ENCODE measurements around the gene IGSF21. TPM values are rescaled to one million over a fixed set of nuclear protein-coding genes. Genes with fewer than 3 reads are reported as not detected.

Gene IGSF21
- total RNA-seq, 2 donors from 2014 or later, result 0.37 to 0.40 TPM

- TF ChIP-seq CTCF (IDR thresholded peaks at IDR 0.05), result no peak
These were observed 225.6 kb downstream of the IGSF21 start for GRCh38 chr1:18333220-18333619.

GRCh38 chr1:18336801-18337200, 229.2 kb downstream of the IGSF21 start:
- Histone ChIP-seq H3K9me3 (no peaks in the 10 kb centered on the region), H3K27me3 (no peaks in the 10 kb centered on the region), H3K4me1 (no peaks in the 10 kb centered on the region), H3K27ac (no peak overlapping the region), H3K4me3 (no peak overlapping the region), H3K36me3 (no peaks in the 10 kb centered on the region), H3K9ac (ENCODE audit: low read depth in 2 of 2, low read length in 2 of 2) (no peak overlapping the region)
- no peak for DNase-seq
- TF ChIP-seq CTCF (IDR thresholded peaks at IDR 0.05), result no peak
- intact Hi-C loops (cut with DNase I), result no loop called here

More at GRCh38 chr1:18333220-18333619, 225.6 kb downstream of the IGSF21 start:
- Histone ChIP-seq H3K27ac (no peak overlapping the region), H3K27me3 (no peaks in the 10 kb centered on the region), H3K4me3 (no peak overlapping the region), H3K36me3 (no peaks in the 10 kb centered on the region), H3K9me3 (no peaks in the 10 kb centered on the region), H3K9ac (ENCODE audit: low read depth in 2 of 2, low read length in 2 of 2) (no peak overlapping the region), H3K4me1 (no peaks in the 10 kb centered on the region)
- no peak for DNase-seq
- intact Hi-C loops (cut with DNase I), result no loop called here

- Histone ChIP-seq H3K36me3 (no peaks in the 10 kb centered on the region), H3K27me3 (no peaks in the 10 kb centered on the region), H3K9me3 (no peaks in the 10 kb centered on the region), H3K9ac (ENCODE audit: low read depth in 2 of 2, low read length in 2 of 2) (no peak overlapping the region), H3K27ac (no peak overlapping the region), H3K4me1 (no peaks in the 10 kb centered on the region), H3K4me3 (no peak overlapping the region)
- intact Hi-C loops (cut with DNase I), result no loop called here
- no peak for TF ChIP-seq CTCF (IDR thresholded peaks at IDR 0.05)
- no peak for DNase-seq
These were observed 230.2 kb downstream of the IGSF21 start for GRCh38 chr1:18337757-18338156.

GRCh38 chr1:18339161-18339560, 231.6 kb downstream of the IGSF21 start:
- Histone ChIP-seq H3K4me1 (no peaks in the 10 kb centered on the region), H3K9ac (ENCODE audit: low read depth in 2 of 2, low read length in 2 of 2) (no peak overlapping the region), H3K27me3 (no peaks in the 10 kb centered on the region), H3K27ac (no peak overlapping the region), H3K4me3 (no peak overlapping the region), H3K9me3 (no peaks in the 10 kb centered on the region), H3K36me3 (no peaks in the 10 kb centered on the region)
- intact Hi-C loops (cut with DNase I), result no loop called here
- no peak for TF ChIP-seq CTCF (IDR thresholded peaks at IDR 0.05)
- no peak for DNase-seq

GRCh38 chr1:18340158-18340764, 232.7 kb downstream of the IGSF21 start:
- H3K4me3 ChIP-seq, result no peak overlapping the region
- intact Hi-C loops (cut with DNase I), result no loop called here

More at GRCh38 chr1:18340158-18340764, 232.7 kb downstream of the IGSF21 start:
- DNase-seq, result no peak
- no peak overlapping the region for H3K27ac ChIP-seq
- H3K4me1 ChIP-seq, result no peaks in the 10 kb centered on the region
- H3K9me3 ChIP-seq, result no peaks in the 10 kb centered on the region
- H3K27me3 ChIP-seq, result no peaks in the 10 kb centered on the region
- TF ChIP-seq CTCF (IDR thresholded peaks at IDR 0.05), result no peak
- no peaks in the 10 kb centered on the region for H3K36me3 ChIP-seq
- no peak overlapping the region for H3K9ac ChIP-seq (ENCODE audit: low read depth in 2 of 2, low read length in 2 of 2)
